GM18505 (cell line): Measurements from ENCODE around the gene AOPEP.

Experiments used
- ATAC-seq: cut with Tn5 transposase; IDR thresholded peaks from one replicate; pipeline ENCODE4 v1.9.1; 2021; ENCODE audit not compliant: unreplicated experiment
- POLR2A ChIP-seq: IDR thresholded peaks from 4 replicates; pipeline ENCODE4 v1.6.1; 2011; ENCODE audit warnings: borderline replicate concordance; ENCODE audit not compliant: insufficient read depth, insufficient read length; ENCODE audit errors: extremely low read depth

Gene AOPEP

DNA sequence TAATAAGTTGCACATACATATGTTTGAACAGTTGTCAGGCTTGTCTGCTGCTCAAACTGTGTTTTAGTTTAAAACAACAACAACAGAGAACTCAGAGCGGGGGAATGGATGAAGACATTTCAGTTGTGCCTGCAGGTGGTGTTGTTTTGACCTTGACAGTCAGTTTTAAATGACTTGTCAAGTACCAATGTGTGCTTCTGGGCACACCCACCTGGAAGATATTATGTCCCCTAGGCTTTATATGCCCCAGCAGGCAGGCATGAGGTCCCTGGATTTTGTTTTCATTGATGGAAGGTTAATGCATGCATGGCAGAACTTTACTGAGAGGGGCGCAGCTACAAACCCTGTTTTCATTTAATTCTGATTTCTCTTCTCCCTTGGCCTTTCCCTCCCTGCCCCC is 84.6 kb downstream of the AOPEP start:
- ATAC-seq = no peak
- TF ChIP-seq POLR2A = no peak

DNA sequence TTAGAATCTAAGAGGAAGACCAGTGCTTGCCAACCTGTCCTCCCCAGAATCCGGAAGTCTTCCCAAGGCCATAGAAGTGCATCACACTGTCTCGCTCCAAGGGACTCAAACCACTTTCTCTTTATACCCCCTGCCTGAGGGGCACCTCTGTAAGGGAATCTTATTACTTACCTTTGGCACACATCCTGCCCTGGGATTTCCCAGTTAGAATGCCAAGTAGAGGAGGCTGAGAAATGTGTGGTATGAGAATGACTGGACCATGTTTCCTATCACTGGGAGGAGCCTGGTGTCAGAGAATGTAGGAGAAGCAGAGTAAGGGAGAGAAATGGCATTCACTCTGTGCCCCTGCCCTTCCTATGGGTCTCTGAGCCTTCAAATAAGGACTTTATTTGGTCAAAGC is 85.8 kb downstream of the AOPEP start:
- no peak for ATAC-seq
- TF ChIP-seq POLR2A = no peak

GRCh38 chr9:94813379-94813778 is 86.9 kb downstream of the AOPEP start:
- ATAC-seq = no peak
- no peak for TF ChIP-seq POLR2A

GRCh38 chr9:94817291-94818177 is 91.0 kb downstream of the AOPEP start:
- no peak for ATAC-seq
- TF ChIP-seq POLR2A = no peak

DNA sequence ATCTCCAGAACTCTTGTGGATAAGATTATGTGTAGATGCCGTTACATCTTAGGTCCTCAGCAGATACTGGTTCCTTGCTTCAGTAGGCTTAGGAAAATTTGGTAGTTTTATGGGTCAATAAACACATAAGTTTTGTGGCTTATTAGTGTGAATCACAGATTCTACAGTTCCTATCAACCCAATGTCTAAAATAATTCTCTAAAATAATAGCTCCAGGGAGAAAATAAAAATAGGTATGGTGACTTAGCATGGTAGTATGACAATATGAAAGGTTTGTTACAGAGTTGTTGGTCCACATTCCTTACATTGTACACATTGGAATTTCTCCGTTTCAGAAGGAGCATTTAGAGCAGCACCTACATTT is 91.7 kb downstream of the AOPEP start:
- ATAC-seq = no peak
- no peak for TF ChIP-seq POLR2A

GRCh38 chr9:94819161-94819687 is 92.7 kb downstream of the AOPEP start:
- no peak for TF ChIP-seq POLR2A
- no peak for ATAC-seq

GRCh38 chr9:94821098-94821887 is 94.8 kb downstream of the AOPEP start:
- no peak for ATAC-seq
- TF ChIP-seq POLR2A = no peak

DNA sequence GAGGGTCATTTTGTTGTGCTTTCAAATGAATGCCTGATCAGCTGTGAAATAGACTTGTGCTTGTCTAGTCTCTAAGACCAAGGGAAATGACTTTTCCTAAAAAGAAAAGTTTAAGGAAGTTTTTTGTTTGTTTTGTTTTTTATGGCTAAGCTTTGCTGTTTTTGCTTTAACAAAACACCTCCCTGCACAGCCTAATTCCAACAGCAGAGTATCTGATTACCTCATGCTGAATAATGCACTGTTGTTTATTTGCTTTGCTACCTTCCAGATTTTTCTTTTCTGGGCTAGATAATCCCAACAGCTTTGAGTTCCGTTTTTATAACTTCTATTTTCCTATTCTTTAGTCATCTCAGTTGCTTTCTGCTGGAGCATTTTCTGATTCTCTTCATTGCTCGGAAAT is 95.8 kb downstream of the AOPEP start:
- ATAC-seq = no peak
- TF ChIP-seq POLR2A = no peak

- ATAC-seq = no peak
- TF ChIP-seq POLR2A = no peak
These were observed 97.2 kb downstream of the AOPEP start for GRCh38 chr9:94823710-94824109.

- no peak for TF ChIP-seq POLR2A
- ATAC-seq = no peak
These were observed 97.9 kb downstream of the AOPEP start for GRCh38 chr9:94824411-94824810.

DNA sequence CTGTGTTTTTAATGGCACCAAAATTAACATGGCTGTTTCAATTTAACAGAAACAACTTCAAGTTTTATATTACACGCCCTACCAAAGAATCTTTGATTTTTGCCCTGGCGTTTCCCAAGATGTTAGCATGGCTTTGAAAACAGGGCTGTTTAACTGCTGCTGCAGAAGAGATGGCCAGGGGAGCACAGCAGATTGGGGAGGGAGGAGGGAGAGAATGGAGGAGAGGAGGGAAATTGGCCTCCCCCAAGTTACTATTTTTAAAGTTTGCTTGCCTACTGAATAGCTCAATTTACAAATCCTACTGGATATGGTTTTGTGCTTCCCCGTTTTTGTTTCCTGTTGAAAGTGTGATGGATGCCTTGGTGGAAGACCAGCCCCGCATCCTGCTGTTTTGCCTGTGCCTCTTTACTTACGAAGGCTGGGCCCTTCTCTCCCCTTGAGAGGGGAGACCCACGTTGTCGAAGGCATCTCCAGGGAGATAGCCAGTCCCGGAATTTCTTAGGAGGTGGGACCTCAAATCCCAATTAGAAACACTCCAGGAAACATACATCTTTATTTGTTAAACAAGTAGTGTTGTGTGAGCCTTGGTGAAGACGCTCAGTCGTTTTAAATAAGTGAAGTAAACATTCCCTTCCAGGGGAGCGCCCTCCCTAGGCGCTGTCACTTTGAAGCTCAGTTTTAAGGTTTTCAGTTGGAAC is 98.6 kb downstream of the AOPEP start:
- TF ChIP-seq POLR2A = no peak
- no peak for ATAC-seq

GRCh38 chr9:94825611-94825958 is 99.1 kb downstream of the AOPEP start:
- TF ChIP-seq POLR2A = no peak
- no peak for ATAC-seq

DNA sequence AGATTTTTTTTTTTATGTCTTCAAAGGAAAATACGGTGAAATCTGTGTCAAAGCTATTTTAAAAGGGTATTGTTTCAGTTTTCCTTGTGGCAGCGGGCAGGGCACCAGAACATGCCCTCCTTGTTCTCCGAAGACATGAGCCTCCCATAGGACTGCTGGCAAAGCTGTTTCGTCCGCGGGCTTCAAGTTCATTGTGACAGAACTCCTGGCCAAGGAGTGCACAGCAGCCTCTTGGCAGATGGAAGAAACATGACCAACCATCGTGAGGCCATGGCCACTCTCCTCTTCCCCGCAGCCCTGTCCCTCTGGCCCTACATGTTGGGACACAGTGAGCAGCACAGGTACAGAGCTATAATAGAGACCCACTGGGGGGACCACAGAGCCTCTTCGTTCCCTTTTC is 99.5 kb downstream of the AOPEP start:
- ATAC-seq = no peak
- TF ChIP-seq POLR2A = no peak

- ATAC-seq = no peak
- TF ChIP-seq POLR2A = no peak
These were observed 100.3 kb downstream of the AOPEP start for GRCh38 chr9:94826644-94827410.
